HepG2 (cell line): Measurements from ENCODE around the gene PITX3. TPM values are rescaled to one million over a fixed set of nuclear protein-coding genes. Genes with fewer than 3 reads are reported as not detected.
A peak's percentile ranks its signal among the peaks of the same experiment; 100 is the strongest.

Experiments used
- CCAR2 ChIP-seq: fragments of 200-400 bp; formaldehyde crosslinking; optimal IDR thresholded peaks from 2 replicates; pipeline ENCODE3; 2018; ENCODE audit warnings: low read depth, mild to moderate bottlenecking, low read length, moderate library complexity
- ERF ChIP-seq: IDR thresholded peaks from 2 replicates; pipeline ENCODE4 v1.6.1; 2018; ENCODE audit warnings: missing biosample characterization, missing genetic modification reagents
- HIVEP1 ChIP-seq: sonication (generic); formaldehyde crosslinking; IDR thresholded peaks from 2 replicates; pipeline ENCODE4 v1.4.0; 2020; ENCODE audit warnings: mild to moderate bottlenecking, missing genetic modification reagents
- KDM4B ChIP-seq: sonication (generic); formaldehyde crosslinking; IDR thresholded peaks from 2 replicates; pipeline ENCODE4 v1.4.0; 2020; ENCODE audit warnings: missing genetic modification reagents
- MLLT10 ChIP-seq: sonication (generic); formaldehyde crosslinking; IDR thresholded peaks from 2 replicates; pipeline ENCODE4 v1.4.0; 2020; ENCODE audit warnings: missing genetic modification reagents
- PAWR ChIP-seq: sonication (generic); formaldehyde crosslinking; IDR thresholded peaks from 2 replicates; pipeline ENCODE4 v1.4.0; 2020; ENCODE audit warnings: missing genetic modification reagents, mild to moderate bottlenecking, borderline replicate concordance
- RNF2 ChIP-seq: fragments of 450-650 bp; conservative IDR thresholded peaks from 2 replicates; pipeline ENCODE4 v1.6.1; 2016; ENCODE audit warnings: low read depth
- SALL2 ChIP-seq: sonication (generic); formaldehyde crosslinking; IDR thresholded peaks from 2 replicates; pipeline ENCODE4 v1.8.1; 2023; ENCODE audit warnings: mild to moderate bottlenecking, missing genetic modification reagents, inconsistent platforms
- SCMH1 ChIP-seq: sonication (generic); formaldehyde crosslinking; IDR thresholded peaks from 2 replicates; pipeline ENCODE4 v1.9.0; 2021; ENCODE audit warnings: missing genetic modification reagents, mild to moderate bottlenecking, borderline replicate concordance
- SOX13 ChIP-seq, 3 experiments: fragments of 450-650 bp in 1 of 3; sonication (generic) in 1 of 3; formaldehyde crosslinking in 1 of 3; IDR thresholded peaks in 2 of 3; conservative IDR thresholded peaks in 1 of 3; 2 replicates each; pipeline versions ENCODE4 v1.5.0 to v1.6.1; 2016 to 2020; ENCODE audit warnings: antibody characterized with exemption in 1 of 3, mild to moderate bottlenecking in 1 of 3, missing compliant biosample characterization in 1 of 3, missing genetic modification reagents in 1 of 3, moderate library complexity in 1 of 3
- STAG1 ChIP-seq: sonication (generic); formaldehyde crosslinking; IDR thresholded peaks from 2 replicates; pipeline ENCODE4 v1.4.0; 2020; ENCODE audit warnings: missing genetic modification reagents
- TMF1 ChIP-seq: sonication (generic); formaldehyde crosslinking; IDR thresholded peaks from 2 replicates; pipeline ENCODE4 v1.8.1; 2022; ENCODE audit warnings: low read depth, missing genetic modification reagents
- ZNF549 ChIP-seq: sonication (generic); formaldehyde crosslinking; IDR thresholded peaks from 2 replicates; pipeline ENCODE4 v1.5.0; 2020; ENCODE audit warnings: missing genetic modification reagents
- ZNF709 ChIP-seq: sonication (generic); formaldehyde crosslinking; IDR thresholded peaks from 2 replicates; pipeline ENCODE4 v1.5.0; 2020; ENCODE audit warnings: mild to moderate bottlenecking, missing genetic modification reagents
- ZSCAN9 ChIP-seq: IDR thresholded peaks from 2 replicates; pipeline ENCODE4 v1.6.1; 2016; ENCODE audit warnings: borderline replicate concordance
- polyA plus RNA-seq, 8 experiments: library from polyadenylated mRNA; depleted of rRNA in 3 of 8; stranded (reverse) in 7 of 8; unstranded in 1 of 8; fragments of >200 nt; fragmentation: Illumina TruSeq in 4 of 8; extraction: Trizol in 4 of 8; gene quantifications; 2 replicates each; pipeline versions ENCODE4 v1.2.1 to v1.2.3, GENCODE V29; 2011 to 2016; ENCODE audit warnings: low read depth in 4 of 8, missing spikeins in 1 of 8, mixed read lengths in 1 of 8; ENCODE audit not compliant: insufficient read depth in 1 of 8
- total RNA-seq, 5 experiments: library from RNA; depleted of rRNA; stranded (reverse); fragments of >200 nt; fragmentation: Illumina TruSeq; extraction: Trizol; gene quantifications; 2 replicates each; pipeline ENCODE4 v1.2.3, GENCODE V29; 2016; ENCODE audit warnings: low read depth in 1 of 5
- TF ChIP-seq, protein P1 (sequence below): sonication (generic); formaldehyde crosslinking; IDR thresholded peaks from 2 replicates; pipeline ENCODE4 v1.4.0; 2020; ENCODE audit warnings: missing genetic modification reagents, mild to moderate bottlenecking, borderline replicate concordance
- TF ChIP-seq, protein P2 (sequence below): sonication (generic); formaldehyde crosslinking; IDR thresholded peaks from 2 replicates; pipeline ENCODE4 v1.8.0; 2022; ENCODE audit warnings: missing genetic modification reagents, mild to moderate bottlenecking, inconsistent platforms, borderline replicate concordance
- TF ChIP-seq, protein P3 (sequence below): sonication (generic); formaldehyde crosslinking; IDR thresholded peaks from 2 replicates; pipeline ENCODE4 v1.4.0; 2020; ENCODE audit warnings: missing genetic modification reagents
- TF ChIP-seq, protein P4 (sequence below): IDR thresholded peaks from 2 replicates; pipeline ENCODE4 v1.6.1; 2012; ENCODE audit warnings: low read depth, low read length, improper control_type of control experiment

PITX3 gene
- total and polyA plus RNA-seq, 2 of the 13 experiments (the other 11 are each of a cell fraction or from before 2014, with no cell fraction given), result not detected

DNA sequence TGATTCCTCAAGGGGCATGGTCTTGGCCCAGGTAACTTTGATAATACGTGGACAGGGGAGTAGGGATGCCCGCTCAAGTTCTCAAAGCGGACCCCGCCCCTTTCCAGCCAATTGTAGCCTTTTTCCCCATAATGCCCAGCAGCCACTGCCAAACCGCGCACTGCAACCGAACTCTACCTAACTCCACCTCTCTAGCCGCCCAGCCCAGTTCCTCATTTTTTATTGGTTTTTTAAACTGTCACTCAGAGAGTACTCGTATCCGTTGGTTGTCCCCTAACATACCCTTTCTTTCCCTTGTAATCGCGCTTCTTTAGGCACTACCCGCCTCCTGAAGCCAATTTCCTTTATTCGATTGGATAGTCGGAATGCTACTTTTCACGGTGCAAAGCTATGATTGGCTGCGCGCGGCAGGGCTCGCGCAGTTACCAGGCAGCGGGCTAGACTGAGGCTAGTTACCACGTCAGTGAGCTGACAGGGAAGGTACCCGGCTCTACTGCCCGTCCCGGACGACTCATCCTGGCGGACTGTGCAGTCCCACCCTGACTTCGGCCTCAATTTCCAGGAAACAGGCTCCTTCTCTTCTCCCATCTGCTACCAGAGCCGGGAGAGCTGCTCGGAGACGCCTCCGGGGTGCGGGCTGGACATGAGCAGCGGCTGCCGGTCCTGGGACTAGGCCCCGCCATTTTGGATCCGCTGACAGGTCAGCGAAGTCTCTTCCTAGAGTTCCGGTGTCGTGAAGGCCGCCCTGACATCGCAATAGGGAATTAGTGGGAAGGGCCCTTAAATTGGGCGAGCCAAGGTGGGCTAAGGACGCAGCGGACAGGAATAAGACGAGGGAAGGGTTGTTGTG lies 4.0 kb upstream of the PITX3 start, which contains the start of gene GBF1 (continued):
- peak; percentile 31 for TF ChIP-seq ZSCAN9 (CRISPR knock-in tag)
- TF ChIP-seq, protein P1, sequence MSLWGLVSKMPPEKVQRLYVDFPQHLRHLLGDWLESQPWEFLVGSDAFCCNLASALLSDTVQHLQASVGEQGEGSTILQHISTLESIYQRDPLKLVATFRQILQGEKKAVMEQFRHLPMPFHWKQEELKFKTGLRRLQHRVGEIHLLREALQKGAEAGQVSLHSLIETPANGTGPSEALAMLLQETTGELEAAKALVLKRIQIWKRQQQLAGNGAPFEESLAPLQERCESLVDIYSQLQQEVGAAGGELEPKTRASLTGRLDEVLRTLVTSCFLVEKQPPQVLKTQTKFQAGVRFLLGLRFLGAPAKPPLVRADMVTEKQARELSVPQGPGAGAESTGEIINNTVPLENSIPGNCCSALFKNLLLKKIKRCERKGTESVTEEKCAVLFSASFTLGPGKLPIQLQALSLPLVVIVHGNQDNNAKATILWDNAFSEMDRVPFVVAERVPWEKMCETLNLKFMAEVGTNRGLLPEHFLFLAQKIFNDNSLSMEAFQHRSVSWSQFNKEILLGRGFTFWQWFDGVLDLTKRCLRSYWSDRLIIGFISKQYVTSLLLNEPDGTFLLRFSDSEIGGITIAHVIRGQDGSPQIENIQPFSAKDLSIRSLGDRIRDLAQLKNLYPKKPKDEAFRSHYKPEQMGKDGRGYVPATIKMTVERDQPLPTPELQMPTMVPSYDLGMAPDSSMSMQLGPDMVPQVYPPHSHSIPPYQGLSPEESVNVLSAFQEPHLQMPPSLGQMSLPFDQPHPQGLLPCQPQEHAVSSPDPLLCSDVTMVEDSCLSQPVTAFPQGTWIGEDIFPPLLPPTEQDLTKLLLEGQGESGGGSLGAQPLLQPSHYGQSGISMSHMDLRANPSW (CRISPR knock-in tag), result peak; percentile 71; the same call in 1 of the 2 replicates
- TF ChIP-seq, protein P2, sequence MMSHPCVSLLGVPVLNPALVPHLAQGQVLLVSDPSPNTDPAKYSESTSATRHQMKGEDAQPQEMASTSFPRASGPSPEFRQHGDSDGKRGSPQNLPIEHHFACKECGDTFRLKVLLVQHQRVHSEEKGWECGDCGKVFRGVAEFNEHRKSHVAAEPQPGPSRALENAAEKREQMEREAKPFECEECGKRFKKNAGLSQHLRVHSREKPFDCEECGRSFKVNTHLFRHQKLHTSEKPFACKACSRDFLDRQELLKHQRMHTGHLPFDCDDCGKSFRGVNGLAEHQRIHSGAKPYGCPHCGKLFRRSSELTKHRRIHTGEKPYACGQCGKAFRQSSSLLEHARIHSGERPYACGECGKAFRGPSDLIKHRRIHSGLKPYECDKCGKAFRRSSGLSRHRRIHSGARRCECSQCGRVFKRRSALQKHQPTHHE, result peak; percentile 64; the same call in 1 of the 2 replicates
- TF ChIP-seq HIVEP1 (CRISPR knock-in tag), result no peak
- TF ChIP-seq ERF (CRISPR knock-in tag), result peak; percentile 77; the same call in 1 of the 2 replicates
- TF ChIP-seq TMF1 (CRISPR knock-in tag), result no peak
- no peak for TF ChIP-seq CCAR2
- TF ChIP-seq KDM4B (CRISPR knock-in tag), result 0 out of 2 replicates have a peak, but pooled peaks have one; percentile 60
- TF ChIP-seq RNF2, result no peak
- TF ChIP-seq STAG1 (CRISPR knock-in tag), result no peak
- TF ChIP-seq, protein P3, sequence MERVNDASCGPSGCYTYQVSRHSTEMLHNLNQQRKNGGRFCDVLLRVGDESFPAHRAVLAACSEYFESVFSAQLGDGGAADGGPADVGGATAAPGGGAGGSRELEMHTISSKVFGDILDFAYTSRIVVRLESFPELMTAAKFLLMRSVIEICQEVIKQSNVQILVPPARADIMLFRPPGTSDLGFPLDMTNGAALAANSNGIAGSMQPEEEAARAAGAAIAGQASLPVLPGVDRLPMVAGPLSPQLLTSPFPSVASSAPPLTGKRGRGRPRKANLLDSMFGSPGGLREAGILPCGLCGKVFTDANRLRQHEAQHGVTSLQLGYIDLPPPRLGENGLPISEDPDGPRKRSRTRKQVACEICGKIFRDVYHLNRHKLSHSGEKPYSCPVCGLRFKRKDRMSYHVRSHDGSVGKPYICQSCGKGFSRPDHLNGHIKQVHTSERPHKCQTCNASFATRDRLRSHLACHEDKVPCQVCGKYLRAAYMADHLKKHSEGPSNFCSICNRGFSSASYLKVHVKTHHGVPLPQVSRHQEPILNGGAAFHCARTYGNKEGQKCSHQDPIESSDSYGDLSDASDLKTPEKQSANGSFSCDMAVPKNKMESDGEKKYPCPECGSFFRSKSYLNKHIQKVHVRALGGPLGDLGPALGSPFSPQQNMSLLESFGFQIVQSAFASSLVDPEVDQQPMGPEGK (CRISPR knock-in tag), result no peak
- TF ChIP-seq, protein P4, sequence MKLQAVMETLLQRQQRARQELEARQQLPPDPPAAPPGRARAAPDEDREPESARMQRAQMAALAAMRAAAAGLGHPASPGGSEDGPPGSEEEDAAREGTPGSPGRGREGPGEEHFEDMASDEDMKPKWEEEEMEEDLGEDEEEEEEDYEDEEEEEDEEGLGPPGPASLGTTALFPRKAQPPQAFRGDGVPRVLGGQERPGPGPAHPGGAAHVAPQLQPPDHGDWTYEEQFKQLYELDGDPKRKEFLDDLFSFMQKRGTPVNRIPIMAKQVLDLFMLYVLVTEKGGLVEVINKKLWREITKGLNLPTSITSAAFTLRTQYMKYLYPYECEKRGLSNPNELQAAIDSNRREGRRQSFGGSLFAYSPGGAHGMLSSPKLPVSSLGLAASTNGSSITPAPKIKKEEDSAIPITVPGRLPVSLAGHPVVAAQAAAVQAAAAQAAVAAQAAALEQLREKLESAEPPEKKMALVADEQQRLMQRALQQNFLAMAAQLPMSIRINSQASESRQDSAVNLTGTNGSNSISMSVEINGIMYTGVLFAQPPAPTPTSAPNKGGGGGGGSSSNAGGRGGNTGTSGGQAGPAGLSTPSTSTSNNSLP, result peak; percentile 30; the same call in 1 of the 2 replicates
- no peak for TF ChIP-seq ZNF709 (CRISPR knock-in tag)
- no peak for TF ChIP-seq MLLT10 (CRISPR knock-in tag)
- peak; percentile 40; the same call in 1 of the 2 replicates for TF ChIP-seq SALL2 (CRISPR knock-in tag)
- TF ChIP-seq SOX13 (IDR thresholded peaks at IDR 0.05), result peak; percentile 83; the same call in 1 of the 2 replicates
- peak in 1 of 2 experiments; percentile 8; a peak in 1 of 4 replicates for TF ChIP-seq SOX13 (CRISPR knock-in tag; conservative IDR thresholded peaks at IDR 0.05 in 1 of 2, IDR thresholded peaks at IDR 0.05 in 1 of 2)
- TF ChIP-seq SCMH1 (CRISPR knock-in tag), result no peak
- TF ChIP-seq PAWR, result no peak
- no peak for TF ChIP-seq ZNF549 (CRISPR knock-in tag)
